PC-9 (cell line): ENCODE measurements around the gene BFSP2. TPM values are rescaled to one million over a fixed set of nuclear protein-coding genes. Genes with fewer than 3 reads are reported as not detected.

Experiments
- BruUV-seq: library from RNA; stranded (reverse); fragments of 400-500 nt; replicated peaks from 2 replicates; lab custom pipeline; 2021; lab: Mats Ljungman, UMichigan
- CTCF ChIA-PET: fragments of 300-600 bp; sonication (Branson Sonifier 250); formaldehyde crosslinking; loops from one replicate; lab custom pipeline; 2022; ENCODE audit warnings: antibody characterized with exemption; lab: Charles Lee
- POLR2A ChIA-PET: fragments of 300-600 bp; sonication (Branson Sonifier 250); formaldehyde crosslinking; loops from one replicate; lab custom pipeline; 2022; ENCODE audit warnings: antibody characterized with exemption; ENCODE audit not compliant: unreplicated experiment; lab: Charles Lee
- DNase-seq, 2 experiments: peaks; one replicate each; pipeline versions ENCODE4 v3.0.0 to v3.0.0-alpha.2; 2015 to 2022; ENCODE audit warnings: mixed read lengths in 1 of 2
- H2AFZ ChIP-seq: fragments of 200-600 bp; sonication (generic); 2 replicates; pipeline ENCODE4 v1.8.1; 2017; ENCODE audit warnings: antibody characterized with exemption
- H3F3A ChIP-seq: fragments of 200-600 bp; sonication (generic); 2 replicates; pipeline ENCODE4 v1.8.1; 2017; ENCODE audit warnings: antibody characterized with exemption, mild to moderate bottlenecking, low read depth; ENCODE audit not compliant: insufficient read depth
- H3K27ac ChIP-seq: fragments of 200-600 bp; sonication (generic); 2 replicates; pipeline ENCODE4 v1.6.1; 2016; ENCODE audit warnings: mixed run types
- H3K27me3 ChIP-seq: fragments of 200-600 bp; sonication (generic); 2 replicates; pipeline ENCODE4 v1.6.1; 2016; ENCODE audit warnings: low read depth, mixed run types; ENCODE audit not compliant: insufficient read depth
- H3K36me3 ChIP-seq: fragments of 200-600 bp; sonication (generic); 2 replicates; pipeline ENCODE4 v1.6.1; 2016; ENCODE audit warnings: low read depth, mixed run types
- H3K4me1 ChIP-seq: fragments of 200-600 bp; sonication (generic); replicated peaks from 2 replicates; pipeline ENCODE4 v1.6.1; 2016; ENCODE audit warnings: mixed run types; ENCODE audit not compliant: insufficient read depth
- H3K4me2 ChIP-seq: fragments of 200-600 bp; sonication (generic); 2 replicates; pipeline ENCODE4 v1.6.1; 2017; ENCODE audit warnings: mixed run types
- H3K4me3 ChIP-seq: fragments of 200-600 bp; sonication (generic); 2 replicates; pipeline ENCODE4 v1.6.1; 2016; ENCODE audit warnings: mixed run types
- H3K79me2 ChIP-seq: fragments of 200-600 bp; sonication (generic); 2 replicates; pipeline ENCODE4 v1.6.1; 2017; ENCODE audit warnings: low read depth, mixed run types
- H3K9me2 ChIP-seq: fragments of 200-600 bp; sonication (generic); 2 replicates; pipeline ENCODE4 v1.8.1; 2017; ENCODE audit warnings: mild to moderate bottlenecking; ENCODE audit not compliant: insufficient read depth
- H3K9me3 ChIP-seq: fragments of 200-600 bp; sonication (generic); 2 replicates; pipeline ENCODE4 v1.8.1; 2016; ENCODE audit warnings: low read depth; ENCODE audit not compliant: insufficient read depth
- H4K20me1 ChIP-seq: fragments of 200-600 bp; sonication (generic); 2 replicates; pipeline ENCODE4 v1.8.1; 2017; ENCODE audit not compliant: insufficient read depth
- CTCF ChIP-seq: fragments of 200-600 bp; sonication (generic); conservative IDR thresholded peaks from 2 replicates; pipeline ENCODE4 v1.6.1; 2017; ENCODE audit warnings: mixed run types, antibody characterized with exemption, mild to moderate bottlenecking, moderate library complexity
- EZH2 ChIP-seq: fragments of 200-600 bp; sonication (generic); IDR thresholded peaks from 2 replicates; pipeline ENCODE4 v1.8.0; 2017; ENCODE audit warnings: antibody characterized with exemption, low read depth
- intact Hi-C: fragments of 100-400 bp; cut with micrococcal nuclease; formaldehyde crosslinking; loops from one replicate; pipeline ENCODE4 v1.10.0; 2022; ENCODE audit not compliant: unreplicated experiment
- total RNA-seq: library from RNA; stranded (reverse); gene quantifications from 2 replicates; pipeline ENCODE4 v1.2.3, GENCODE V29; 2021

The BFSP2 gene
- total RNA-seq, 1 experiment from 2014 or later = not detected

GRCh38 chr3:133506215-133506901, 106.5 kb downstream of the BFSP2 start:
- H3K4me2 ChIP-seq = no peak overlapping the region
- DNase-seq = no peak
- POLR2A ChIA-PET = no interaction called here

GRCh38 chr3:133509488-133509887, 109.6 kb downstream of the BFSP2 start:
- H3K4me3 ChIP-seq = no peak overlapping the region
- no peaks in the 10 kb centered on the region for H3F3A ChIP-seq
- H3K9me3 ChIP-seq = no peaks in the 10 kb centered on the region
- no peak for DNase-seq
- H3K4me2 ChIP-seq = no peak overlapping the region
- no peaks in the 10 kb centered on the region for H3K9me2 ChIP-seq
- TF ChIP-seq CTCF (no peak), EZH2 (no peak)
- BruUV-seq = no TSS peak
- ChIA-PET POLR2A (no interaction called here), CTCF (no interaction called here)
- no peaks in the 10 kb centered on the region for H3K4me1 ChIP-seq
- no peak overlapping the region for H3K27ac ChIP-seq
- no peaks in the 10 kb centered on the region for H3K36me3 ChIP-seq
- intact Hi-C loops = no loop called here
- H3K79me2 ChIP-seq = no peaks in the 10 kb centered on the region
- no peaks in the 10 kb centered on the region for H3K27me3 ChIP-seq
- no peak overlapping the region for H2AFZ ChIP-seq
- no peaks in the 10 kb centered on the region for H4K20me1 ChIP-seq

More at GRCh38 chr3:133506215-133506901, 106.5 kb downstream of the BFSP2 start:
- intact Hi-C loops = no loop called here
- H4K20me1 ChIP-seq = no peaks in the 10 kb centered on the region
- H2AFZ ChIP-seq = no peak overlapping the region
- no TSS peak for BruUV-seq
- CTCF ChIA-PET = no interaction called here
- H3F3A ChIP-seq = no peaks in the 10 kb centered on the region
- H3K79me2 ChIP-seq = no peaks in the 10 kb centered on the region
- H3K9me3 ChIP-seq = no peaks in the 10 kb centered on the region
- no peaks in the 10 kb centered on the region for H3K9me2 ChIP-seq
- no peak overlapping the region for H3K4me3 ChIP-seq
- TF ChIP-seq EZH2 (no peak), CTCF (no peak)
- no peaks in the 10 kb centered on the region for H3K27me3 ChIP-seq
- no peaks in the 10 kb centered on the region for H3K4me1 ChIP-seq
- no peaks in the 10 kb centered on the region for H3K36me3 ChIP-seq
- no peak overlapping the region for H3K27ac ChIP-seq

- intact Hi-C loops = no loop called here
- H3K36me3 ChIP-seq = no peaks in the 10 kb centered on the region
- no peaks in the 10 kb centered on the region for H3K4me1 ChIP-seq
- H3K4me2 ChIP-seq = no peak overlapping the region
- CTCF ChIA-PET = no interaction called here
- no peak for TF ChIP-seq EZH2
- no peak for TF ChIP-seq CTCF
- H3K79me2 ChIP-seq = no peaks in the 10 kb centered on the region
- no peak for DNase-seq
- POLR2A ChIA-PET = no interaction called here
- no peak overlapping the region for H3K4me3 ChIP-seq
- no peaks in the 10 kb centered on the region for H3F3A ChIP-seq
- H3K27me3 ChIP-seq = no peaks in the 10 kb centered on the region
- BruUV-seq = no TSS peak
- no peaks in the 10 kb centered on the region for H4K20me1 ChIP-seq
- H3K9me2 ChIP-seq = no peaks in the 10 kb centered on the region
- no peaks in the 10 kb centered on the region for H3K9me3 ChIP-seq
- H2AFZ ChIP-seq = no peak overlapping the region
- no peak overlapping the region for H3K27ac ChIP-seq
Measured at GRCh38 chr3:133512416-133513089, 112.7 kb downstream of the BFSP2 start.
